KOPT-K1 (cell line): ENCODE measurements around the gene MTA2.
"Not testable (repeated sequence)": the region's sequence is repeated elsewhere in the genome, so short reads cannot be mapped to it uniquely, and the experiment has no call there.

Experiments
- H3K27ac ChIP-seq: fragments of 200-600 bp; sonication (generic); 2 replicates; pipeline ENCODE4 v1.5.1; 2016; ENCODE audit warnings: antibody characterized with exemption, mild to moderate bottlenecking, low read depth, low read length; ENCODE audit not compliant: poor library complexity, severe bottlenecking
- H3K36me3 ChIP-seq: fragments of 200-600 bp; sonication (generic); 2 replicates; pipeline ENCODE4 v1.5.1; 2017; ENCODE audit warnings: antibody characterized with exemption, mild to moderate bottlenecking, low read length, moderate library complexity; ENCODE audit not compliant: insufficient read depth
- H3K9me3 ChIP-seq: fragments of 200-600 bp; sonication (generic); 2 replicates; pipeline ENCODE4 v1.5.1; 2017; ENCODE audit warnings: antibody characterized with exemption, low read length, mild to moderate bottlenecking; ENCODE audit not compliant: insufficient read depth, poor library complexity, severe bottlenecking

Gene MTA2

DNA sequence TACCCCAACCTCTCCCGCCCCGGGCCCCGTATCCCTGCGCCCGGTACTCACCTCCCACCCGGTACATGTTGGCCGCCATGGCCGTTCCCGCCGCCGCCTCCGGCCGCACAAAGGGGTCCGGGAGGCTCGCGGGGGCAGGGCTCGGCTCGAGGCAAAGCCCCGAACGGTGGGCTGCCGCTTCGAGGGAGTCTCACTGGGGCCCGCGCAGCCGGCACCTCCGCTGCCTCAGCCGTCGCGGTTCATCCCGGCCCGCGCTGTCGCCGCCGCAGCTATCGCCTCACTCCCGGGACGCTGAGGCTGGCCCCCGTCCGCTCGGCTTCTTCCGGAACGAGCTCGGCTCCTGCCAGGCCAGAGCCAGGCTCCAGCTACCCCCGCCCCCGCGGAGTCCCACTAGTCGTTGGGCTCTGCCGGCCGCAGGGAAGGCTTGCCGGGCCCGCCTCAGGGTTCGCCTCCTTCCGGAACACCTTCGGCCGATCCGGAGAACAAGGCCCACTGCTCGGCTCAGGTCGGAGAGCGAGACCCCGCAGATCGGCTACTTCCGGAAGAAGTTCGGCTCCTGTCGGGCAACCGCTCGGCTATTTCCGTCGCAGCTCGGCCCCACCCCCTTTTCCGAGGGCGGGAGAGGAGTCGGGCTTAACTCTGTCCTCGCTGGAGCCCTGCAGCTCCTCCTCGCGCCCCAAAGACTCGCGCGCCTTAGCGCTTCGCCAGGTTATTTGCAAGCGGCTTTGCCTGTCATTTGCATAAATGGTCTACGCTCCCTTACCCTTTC lies at the start of gene MTA2:
Gene MTA2, minus strand, starts transcription at position 494 of the 769 bp plus-strand sequence. Its CDS starts 415 bp downstream, at position 79.
- Histone ChIP-seq H3K36me3 (peaks cover 50% of the 10 kb centered on the region), H3K9me3 (no peaks in the 10 kb centered on the region), H3K27ac (peak within 1 kb of the TSS; percentile 95)

DNA sequence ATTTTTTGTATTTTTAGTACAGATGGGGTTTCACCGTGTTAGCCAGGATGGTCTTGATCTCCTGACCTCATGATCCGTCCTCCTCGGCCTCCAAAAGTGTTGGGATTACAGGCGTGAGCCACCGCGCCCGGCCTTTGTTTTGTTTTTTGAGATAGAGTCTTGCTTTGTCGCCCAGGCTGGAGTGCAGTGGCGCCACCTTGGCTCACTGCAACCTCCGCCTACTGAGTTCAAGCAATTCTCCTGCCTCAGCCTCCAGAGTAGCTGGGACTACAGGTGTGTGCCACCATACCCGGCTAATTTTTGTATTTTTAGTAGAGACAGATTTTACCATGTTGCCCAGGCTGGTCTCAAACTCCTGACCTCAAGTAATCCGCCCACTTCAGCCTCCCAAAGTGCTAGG lies 48.6 kb upstream of the MTA2 start:
- peaks cover 27% of the 10 kb centered on the region for H3K36me3 ChIP-seq
- H3K9me3 ChIP-seq, H3K27ac ChIP-seq: not testable (repeated sequence)

DNA sequence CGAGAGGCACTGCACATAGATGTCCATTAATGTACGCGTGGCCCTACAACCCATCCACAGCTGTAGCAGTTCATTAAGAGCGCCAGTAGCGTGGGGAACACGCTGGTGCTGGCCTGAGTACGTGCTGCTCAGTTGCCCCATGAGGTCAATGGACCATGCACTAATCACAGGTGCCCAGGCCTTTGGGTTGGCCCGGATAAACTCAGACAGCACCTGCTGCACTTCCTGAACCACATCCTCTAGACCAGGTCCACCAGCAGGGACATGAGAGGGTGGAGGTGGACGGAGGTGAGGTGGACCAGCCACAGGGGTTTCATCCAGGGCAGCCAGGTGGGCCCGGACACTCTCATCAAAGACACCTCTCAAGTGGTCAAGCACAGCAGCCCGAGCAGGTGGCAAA lies 47.8 kb upstream of the MTA2 start:
- Histone ChIP-seq H3K9me3 (no peaks in the 10 kb centered on the region), H3K27ac (no peak overlapping the region), H3K36me3 (peaks cover 34% of the 10 kb centered on the region)

DNA sequence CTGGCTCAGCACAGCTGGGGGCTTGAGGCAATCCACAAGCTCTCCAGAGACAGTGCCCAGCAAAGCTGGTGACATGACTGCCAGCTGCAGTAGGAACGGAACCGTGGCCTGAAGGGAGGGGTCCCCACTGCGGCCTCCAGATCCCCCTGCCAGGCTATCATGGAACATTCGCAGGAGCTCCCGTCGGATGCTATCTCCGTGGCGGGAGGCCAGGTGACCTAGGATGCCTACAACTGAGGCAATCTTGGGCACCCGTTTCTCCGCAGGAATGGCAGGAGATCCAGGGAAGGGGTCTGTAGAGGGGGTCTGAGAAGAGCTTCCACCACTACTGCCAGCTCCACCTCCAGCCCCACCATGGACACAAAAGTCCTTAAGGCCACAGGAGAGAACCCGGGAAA lies 47.3 kb upstream of the MTA2 start:
- no peak overlapping the region for H3K27ac ChIP-seq
- peaks cover 39% of the 10 kb centered on the region for H3K36me3 ChIP-seq
- no peaks in the 10 kb centered on the region for H3K9me3 ChIP-seq

DNA sequence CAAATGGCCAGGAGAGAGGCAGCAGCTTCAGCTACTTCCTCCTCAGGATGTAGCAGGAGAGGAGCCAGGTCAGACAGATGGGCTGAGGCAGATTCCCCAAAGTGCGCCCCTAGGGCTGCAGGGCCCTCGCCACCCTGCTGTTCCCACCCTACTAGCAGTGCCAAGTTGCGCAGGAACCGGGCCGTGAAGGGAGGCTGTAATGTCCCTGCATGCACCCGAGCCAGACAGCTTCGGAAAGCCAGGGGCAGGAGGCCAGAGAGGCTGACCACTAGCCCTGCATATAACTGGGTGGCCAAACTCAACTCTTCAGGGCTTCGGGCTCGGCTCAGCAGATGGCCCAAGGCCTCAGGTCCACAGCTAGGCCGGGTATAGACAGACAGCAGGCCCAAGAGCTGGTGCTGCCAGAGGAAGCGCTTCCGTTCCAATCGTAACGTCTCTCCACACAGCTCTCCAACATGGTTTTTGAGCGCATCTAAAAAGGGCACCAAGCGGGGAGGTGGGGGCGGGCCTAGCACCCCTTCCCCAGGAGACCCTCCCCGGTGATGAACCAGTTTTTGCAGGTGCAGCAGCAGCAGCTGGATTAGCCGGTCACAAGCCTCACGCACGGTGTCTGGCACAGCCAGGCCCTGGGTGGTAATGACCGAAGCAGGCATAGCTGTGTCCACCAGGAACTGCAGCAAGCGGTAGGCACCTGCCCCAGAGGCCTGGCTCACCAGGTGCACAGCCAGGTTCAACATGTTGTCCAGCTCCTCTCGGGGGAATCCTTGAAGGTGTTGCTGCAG lies 46.7 kb upstream of the MTA2 start:
- no peaks in the 10 kb centered on the region for H3K9me3 ChIP-seq
- H3K36me3 ChIP-seq, result peaks cover 45% of the 10 kb centered on the region
- H3K27ac ChIP-seq, result no peak overlapping the region

DNA sequence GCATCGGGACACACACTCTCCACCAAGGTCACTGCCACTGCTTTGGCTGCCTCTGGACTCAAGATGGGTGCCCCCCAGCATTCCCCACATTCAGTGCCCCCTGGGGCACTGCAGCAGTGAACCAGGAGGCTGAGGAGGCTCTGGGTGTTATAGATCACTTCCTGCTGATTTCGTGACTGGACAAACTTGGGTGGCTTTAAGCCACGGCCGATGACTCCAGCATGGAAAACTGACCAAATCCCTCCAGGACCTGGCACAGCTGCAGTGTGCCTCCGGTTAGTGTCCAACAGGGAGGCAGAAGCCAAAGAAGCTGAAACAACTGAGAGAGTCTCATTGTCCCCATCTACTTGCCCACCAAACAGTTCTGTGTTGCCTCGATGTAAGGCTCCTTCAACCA lies 45.9 kb upstream of the MTA2 start:
- H3K36me3 ChIP-seq, result peaks cover 53% of the 10 kb centered on the region
- no peak overlapping the region for H3K27ac ChIP-seq
- H3K9me3 ChIP-seq, result no peaks in the 10 kb centered on the region

DNA sequence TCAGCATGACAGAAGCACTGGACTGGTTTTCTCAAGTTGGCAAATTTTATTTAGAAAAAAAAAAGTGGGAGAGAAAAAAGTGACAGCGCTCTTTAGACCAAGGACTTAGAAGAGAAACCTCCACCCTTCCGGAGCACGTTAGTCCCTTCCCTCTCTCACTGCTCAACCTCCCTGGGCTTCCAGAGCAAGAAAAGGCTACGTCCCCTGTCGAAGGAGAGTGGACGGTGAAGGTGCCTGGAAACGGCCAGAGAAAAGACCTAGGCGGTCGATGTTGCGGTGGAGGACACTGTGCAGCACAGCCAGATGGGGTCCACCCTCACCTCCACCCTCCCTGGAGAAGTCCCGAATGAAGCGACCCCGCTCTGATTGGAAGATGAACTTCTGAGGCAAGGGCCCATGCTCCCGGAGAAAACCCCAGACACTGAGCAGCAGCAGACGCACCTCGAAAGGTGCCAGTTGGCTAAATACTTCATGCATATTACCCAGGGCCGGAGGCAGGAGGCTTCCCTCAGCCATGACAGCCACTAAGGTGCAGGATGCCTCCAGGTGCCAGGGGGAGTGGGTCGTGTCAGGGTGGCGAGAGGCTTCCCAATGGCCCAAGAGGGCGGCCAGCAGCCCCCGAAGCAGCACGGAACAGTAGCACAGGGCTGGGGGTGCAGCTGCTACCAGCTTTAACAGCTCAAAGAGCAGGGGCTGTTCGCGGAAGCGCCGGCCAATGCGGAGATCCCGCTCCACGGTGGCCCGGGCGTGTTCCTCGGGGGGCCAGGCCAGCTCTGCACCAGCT lies 45.4 kb upstream of the MTA2 start:
- Histone ChIP-seq H3K27ac (peak overlapping the region; percentile 92), H3K36me3 (peaks cover 55% of the 10 kb centered on the region), H3K9me3 (no peaks in the 10 kb centered on the region)

DNA sequence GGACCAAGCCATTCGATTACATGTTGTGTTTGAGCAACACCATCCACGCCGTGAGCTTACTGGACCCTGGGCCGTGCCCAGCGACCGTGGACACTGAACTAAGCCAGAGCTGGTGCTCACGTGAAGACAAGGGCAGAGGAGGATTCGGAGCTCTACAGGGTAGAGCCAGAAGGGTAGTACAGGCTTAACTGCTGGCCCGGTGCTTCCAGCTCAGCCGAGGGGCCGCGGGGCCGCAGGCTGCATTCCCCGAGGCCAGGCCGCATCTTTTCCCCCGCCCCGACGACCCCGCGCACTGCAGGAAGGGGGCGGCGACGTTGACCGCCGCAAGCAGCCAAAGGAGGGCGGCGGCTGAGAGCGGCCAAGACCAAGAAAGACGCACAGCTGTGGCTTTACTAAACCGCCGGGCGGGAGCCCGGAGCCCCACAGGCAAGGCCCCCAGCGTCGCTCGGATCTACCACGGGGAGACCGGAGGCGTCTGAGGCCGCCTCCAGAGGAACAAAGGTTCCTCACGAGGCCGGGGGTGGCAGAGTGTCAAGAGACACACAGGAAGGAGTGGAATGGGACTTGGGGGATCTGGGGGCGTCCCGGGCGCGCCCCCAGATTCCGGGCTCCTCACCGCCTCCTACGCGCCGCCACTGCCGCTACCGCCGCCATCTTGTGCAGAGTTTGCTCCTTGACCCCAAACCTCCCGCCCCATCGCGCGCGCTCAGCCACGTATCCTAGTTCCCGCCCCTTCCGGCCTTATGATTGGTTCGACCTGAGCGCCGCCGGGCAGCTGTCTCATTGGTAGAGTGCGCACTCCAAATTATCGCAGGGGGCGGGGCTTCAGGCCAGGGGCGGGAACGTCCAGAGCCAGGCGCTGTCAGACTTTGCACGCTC lies 44.5 kb upstream of the MTA2 start, which contains the start of gene GANAB:
Gene GANAB, minus strand, starts transcription at position 668 of the 879 bp plus-strand sequence. Its CDS starts 14 bp downstream, at position 654.
- Histone ChIP-seq H3K9me3 (no peaks in the 10 kb centered on the region), H3K36me3 (peaks cover 55% of the 10 kb centered on the region), H3K27ac (peak within 1 kb of the TSS; percentile 92)

DNA sequence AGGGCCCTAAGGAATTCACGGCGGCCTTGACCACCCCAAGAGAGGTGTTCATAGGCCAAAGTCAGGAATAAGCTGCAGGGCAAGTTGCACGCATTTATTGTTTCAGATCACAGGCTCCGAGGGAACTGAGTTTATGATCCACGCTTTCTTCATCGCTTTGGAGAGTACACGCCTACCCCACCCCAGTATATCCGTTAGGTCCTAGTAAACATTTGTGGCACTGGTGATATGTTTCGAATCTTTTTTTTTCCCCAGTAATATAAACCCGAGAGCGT lies 43.9 kb upstream of the MTA2 start:
- H3K9me3 ChIP-seq, result no peaks in the 10 kb centered on the region

DNA sequence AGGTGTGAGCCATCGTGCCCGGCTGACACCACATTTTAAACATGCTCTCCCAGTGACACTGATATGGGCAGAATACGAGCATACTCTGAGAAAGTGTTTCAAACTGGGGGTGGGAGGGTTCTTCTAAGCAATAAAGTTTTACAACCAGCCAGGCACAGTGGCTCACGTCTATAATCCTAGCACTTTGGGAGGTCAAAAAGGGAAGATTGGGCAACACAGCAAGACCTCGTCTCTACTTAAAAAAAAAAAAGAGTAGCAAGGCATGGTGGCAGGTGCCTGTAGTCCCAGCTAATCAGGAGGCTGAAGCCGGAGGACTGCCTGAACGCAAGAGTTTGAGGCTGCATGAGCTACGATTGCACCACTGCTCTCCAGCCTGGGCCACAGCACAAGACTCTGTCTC lies 42.6 kb upstream of the MTA2 start:
- Histone ChIP-seq H3K9me3 (no peaks in the 10 kb centered on the region), H3K36me3 (peaks cover 55% of the 10 kb centered on the region)

More for the DNA sequence above, 43.9 kb upstream of the MTA2 start:
- H3K27ac ChIP-seq, result peak overlapping the region; percentile 92
- H3K36me3 ChIP-seq, result peaks cover 55% of the 10 kb centered on the region

DNA sequence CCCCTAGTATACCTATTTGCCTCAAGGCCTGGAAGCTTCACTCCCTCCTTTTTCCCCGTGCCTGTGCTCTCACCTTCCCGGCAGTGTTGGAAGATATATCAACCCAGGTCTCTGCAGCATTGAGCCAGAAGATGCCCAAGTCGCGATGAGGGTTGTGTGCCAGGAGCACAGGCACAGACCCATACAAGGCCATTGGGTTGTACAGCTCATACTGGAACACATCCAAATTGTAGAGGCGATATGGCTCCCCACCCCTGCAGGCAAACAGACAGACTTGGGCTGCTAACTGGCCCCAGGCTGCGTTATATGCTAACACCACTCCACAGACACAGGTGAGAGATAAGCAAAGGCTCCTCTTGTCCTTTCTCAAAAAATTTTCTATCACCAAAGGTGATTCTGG lies 30.8 kb upstream of the MTA2 start:
- no peak overlapping the region for H3K27ac ChIP-seq
- no peaks in the 10 kb centered on the region for H3K9me3 ChIP-seq
- peaks cover 99% of the 10 kb centered on the region for H3K36me3 ChIP-seq

More for the DNA sequence above, 42.6 kb upstream of the MTA2 start:
- H3K27ac ChIP-seq, result no peak overlapping the region

DNA sequence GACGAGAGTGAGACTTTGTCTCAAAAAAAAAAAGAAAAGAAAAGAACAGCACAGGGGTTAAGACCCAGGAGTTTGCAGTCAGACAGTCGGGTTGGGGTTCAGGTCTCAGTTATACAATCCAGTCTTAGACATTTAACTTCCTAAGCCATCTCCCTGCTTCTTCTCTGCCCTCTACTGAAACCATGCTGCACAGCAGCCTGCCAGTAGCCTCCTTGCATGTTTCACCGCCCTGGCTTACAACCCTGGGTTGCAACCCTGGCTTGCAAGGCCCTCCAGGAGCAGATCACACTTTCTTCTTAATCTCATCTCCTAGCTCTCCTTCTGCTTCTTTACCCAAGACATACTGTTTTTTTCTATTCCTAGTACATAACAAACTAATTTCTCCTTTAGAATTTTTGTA lies 26.0 kb upstream of the MTA2 start:
- Histone ChIP-seq H3K36me3 (peaks cover 86% of the 10 kb centered on the region), H3K9me3 (no peaks in the 10 kb centered on the region), H3K27ac (no peak overlapping the region)

DNA sequence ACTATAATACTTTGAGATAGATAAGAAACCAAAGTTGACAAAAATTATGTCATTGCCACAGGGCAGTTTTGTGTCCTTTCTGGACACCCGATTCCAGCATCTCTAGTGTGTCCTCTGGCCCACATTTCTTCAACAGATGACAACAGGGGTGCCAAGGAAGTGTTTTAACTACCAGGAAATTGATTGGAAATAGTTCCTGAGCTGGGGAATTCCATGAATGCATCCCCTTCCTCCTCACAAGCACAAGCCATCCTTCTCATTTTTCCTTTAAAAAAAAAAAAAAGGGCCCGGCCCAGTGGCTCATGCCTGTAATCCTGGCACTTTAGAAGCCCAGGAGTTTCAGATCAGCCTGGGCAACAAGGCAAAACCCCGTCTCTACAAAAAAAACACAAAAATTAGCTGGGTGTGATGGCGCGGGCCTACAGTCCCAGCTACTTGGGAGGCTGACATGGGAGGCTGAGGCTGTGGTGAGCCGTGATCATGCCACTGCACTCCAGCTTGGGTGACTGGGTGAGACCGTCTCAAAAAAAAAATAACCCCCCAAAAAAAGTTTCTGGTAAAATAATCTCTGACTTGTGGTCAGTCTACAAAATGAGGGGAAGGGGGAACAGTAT lies 20.9 kb upstream of the MTA2 start:
- no peaks in the 10 kb centered on the region for H3K9me3 ChIP-seq
- H3K27ac ChIP-seq, result peak overlapping the region; percentile 86
- H3K36me3 ChIP-seq, result peaks cover 42% of the 10 kb centered on the region
